ENCODE results near the gene RLN3. TPM values are rescaled to one million over a fixed set of nuclear protein-coding genes. Genes with fewer than 3 reads are reported as not detected.

The RLN3 gene, protein sequence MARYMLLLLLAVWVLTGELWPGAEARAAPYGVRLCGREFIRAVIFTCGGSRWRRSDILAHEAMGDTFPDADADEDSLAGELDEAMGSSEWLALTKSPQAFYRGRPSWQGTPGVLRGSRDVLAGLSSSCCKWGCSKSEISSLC
- polyA plus RNA-seq, result not detected

DNA sequence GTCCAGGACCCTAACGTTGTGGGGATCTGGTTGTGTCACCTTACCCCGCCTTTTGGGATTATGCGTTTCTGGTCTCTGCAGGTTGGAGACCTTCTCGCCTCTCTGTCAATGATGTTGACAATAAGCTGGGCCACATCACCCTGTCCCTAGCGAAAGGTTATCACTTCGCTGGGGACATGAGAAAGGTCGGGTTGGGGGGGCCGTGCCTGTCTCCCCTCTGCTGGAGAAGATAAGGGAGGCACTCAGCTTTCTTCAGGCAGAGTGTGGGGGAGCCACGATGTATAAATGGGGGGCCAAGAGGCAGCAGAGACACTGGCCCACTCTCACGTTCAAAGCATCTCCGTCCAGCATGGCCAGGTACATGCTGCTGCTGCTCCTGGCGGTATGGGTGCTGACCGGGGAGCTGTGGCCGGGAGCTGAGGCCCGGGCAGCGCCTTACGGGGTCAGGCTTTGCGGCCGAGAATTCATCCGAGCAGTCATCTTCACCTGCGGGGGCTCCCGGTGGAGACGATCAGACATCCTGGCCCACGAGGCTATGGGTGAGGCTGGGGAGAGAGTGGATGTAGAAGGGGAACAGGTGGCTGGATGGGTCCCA is at the start of gene RLN3:
Gene RLN3, plus strand, starts transcription at position 293 of the 595 bp plus-strand sequence. Its CDS starts 57 bp downstream, at position 350.
- no peak within 1 kb of the TSS for H3K27ac ChIP-seq (ENCODE audit: low read depth, low read length)
- WGBS, 3 donors, result 60 to 79% (median 71%) methylated on average over 24 of the region's 24 CpGs

- WGBS, 3 donors, result 3 to 47% (median 4%) methylated on average over 48 to 74 of the region's 74 CpGs
- peak overlapping the region; percentile 20 for H3K27ac ChIP-seq (ENCODE audit: low read depth, low read length)
Observed at GRCh38 chr19:13978351-13979243, 49.4 kb upstream of the RLN3 start.

- no peak overlapping the region for H3K27ac ChIP-seq (ENCODE audit: low read depth, low read length)
- 12 to 51% (median 17%) methylated on average over 12 of the region's 12 CpGs for WGBS, 3 donors
Observed at GRCh38 chr19:13979244-13979615, 48.7 kb upstream of the RLN3 start.

- WGBS, 3 donors, result 70 to 77% (median 74%) methylated on average over 12 of the region's 12 CpGs
Observed at GRCh38 chr19:13979686-13980085, 48.3 kb upstream of the RLN3 start.

GRCh38 chr19:13980340-13980739 is 47.6 kb upstream of the RLN3 start:
- WGBS, 3 donors, result 91 to 95% (median 93%) methylated on average over 14 to 15 of the region's 15 CpGs
- no peak overlapping the region for H3K27ac ChIP-seq (ENCODE audit: low read depth, low read length)

More at GRCh38 chr19:13979686-13980085, 48.3 kb upstream of the RLN3 start:
- H3K27ac ChIP-seq (ENCODE audit: low read depth, low read length), result no peak overlapping the region

GRCh38 chr19:13981021-13981420 is 46.9 kb upstream of the RLN3 start:
- 92 to 99% (median 97%) methylated on average over 5 of the region's 5 CpGs for WGBS, 3 donors
- H3K27ac ChIP-seq (ENCODE audit: low read depth, low read length), result no peak overlapping the region

DNA sequence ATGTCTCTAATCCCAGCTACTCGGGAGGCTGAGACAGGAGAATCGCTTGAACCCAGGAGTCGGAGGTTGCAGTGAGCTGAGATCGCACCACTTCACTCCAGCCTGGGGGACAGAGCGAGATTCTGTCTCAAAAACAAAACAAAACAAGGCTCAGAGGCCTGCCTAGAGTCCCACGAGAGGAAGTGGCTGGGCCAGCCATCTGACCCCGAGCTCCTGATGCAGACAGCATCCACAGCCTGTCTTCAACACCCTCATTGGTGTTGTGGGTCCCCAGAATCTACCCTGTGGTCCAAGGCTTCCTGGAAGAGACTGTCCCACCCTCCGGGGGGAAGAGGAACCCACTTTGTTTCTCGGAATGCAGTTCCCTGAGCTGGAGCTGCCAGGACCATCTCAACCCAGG is 46.5 kb upstream of the RLN3 start:
- WGBS, 3 donors, result 72 to 92% (median 78%) methylated on average over 9 of the region's 9 CpGs
- no peak overlapping the region for H3K27ac ChIP-seq (ENCODE audit: low read depth, low read length)

DNA sequence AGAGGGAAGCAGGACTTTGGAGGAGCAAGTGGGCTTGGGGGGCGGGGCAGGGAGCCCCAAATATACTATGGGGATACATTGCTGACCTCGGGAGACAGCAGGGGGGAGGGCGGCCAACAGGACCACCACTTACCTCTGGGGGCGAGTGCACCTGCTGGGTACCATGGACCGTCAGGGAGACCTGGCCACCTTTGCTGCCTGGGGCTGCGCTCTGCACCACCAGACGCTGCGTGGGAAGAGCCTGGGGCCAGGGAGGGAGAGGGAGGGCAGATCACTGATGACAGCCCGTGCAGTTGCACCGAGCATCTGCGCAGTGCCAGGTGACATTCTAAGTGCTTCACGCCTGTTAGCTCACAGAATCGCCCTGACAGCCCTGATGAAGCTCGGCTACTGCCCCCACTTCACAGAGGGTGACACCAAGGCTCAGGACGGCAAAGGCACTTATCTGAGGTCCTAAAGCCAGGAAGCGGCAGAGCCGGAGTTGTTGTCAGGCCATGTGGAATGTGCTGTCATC is 45.9 kb upstream of the RLN3 start:
- WGBS, 3 donors, result 93 to 97% (median 95%) methylated on average over 17 of the region's 17 CpGs
- H3K27ac ChIP-seq (ENCODE audit: low read depth, low read length), result no peak overlapping the region

GRCh38 chr19:13982773-13983172 is 45.2 kb upstream of the RLN3 start:
- H3K27ac ChIP-seq (ENCODE audit: low read depth, low read length), result no peak overlapping the region
- 96 to 100% (median 97%) methylated on average over 9 of the region's 9 CpGs for WGBS, 3 donors

GRCh38 chr19:13983213-13983889 is 44.6 kb upstream of the RLN3 start:
- no peak overlapping the region for H3K27ac ChIP-seq (ENCODE audit: low read depth, low read length)
- WGBS, 3 donors, result 82 to 86% (median 82%) methylated on average over 20 to 21 of the region's 21 CpGs

GRCh38 chr19:13984186-13984585 is 43.8 kb upstream of the RLN3 start:
- H3K27ac ChIP-seq (ENCODE audit: low read depth, low read length), result no peak overlapping the region
- WGBS, 3 donors, result 70 to 85% (median 81%) methylated on average over 14 to 15 of the region's 15 CpGs

DNA sequence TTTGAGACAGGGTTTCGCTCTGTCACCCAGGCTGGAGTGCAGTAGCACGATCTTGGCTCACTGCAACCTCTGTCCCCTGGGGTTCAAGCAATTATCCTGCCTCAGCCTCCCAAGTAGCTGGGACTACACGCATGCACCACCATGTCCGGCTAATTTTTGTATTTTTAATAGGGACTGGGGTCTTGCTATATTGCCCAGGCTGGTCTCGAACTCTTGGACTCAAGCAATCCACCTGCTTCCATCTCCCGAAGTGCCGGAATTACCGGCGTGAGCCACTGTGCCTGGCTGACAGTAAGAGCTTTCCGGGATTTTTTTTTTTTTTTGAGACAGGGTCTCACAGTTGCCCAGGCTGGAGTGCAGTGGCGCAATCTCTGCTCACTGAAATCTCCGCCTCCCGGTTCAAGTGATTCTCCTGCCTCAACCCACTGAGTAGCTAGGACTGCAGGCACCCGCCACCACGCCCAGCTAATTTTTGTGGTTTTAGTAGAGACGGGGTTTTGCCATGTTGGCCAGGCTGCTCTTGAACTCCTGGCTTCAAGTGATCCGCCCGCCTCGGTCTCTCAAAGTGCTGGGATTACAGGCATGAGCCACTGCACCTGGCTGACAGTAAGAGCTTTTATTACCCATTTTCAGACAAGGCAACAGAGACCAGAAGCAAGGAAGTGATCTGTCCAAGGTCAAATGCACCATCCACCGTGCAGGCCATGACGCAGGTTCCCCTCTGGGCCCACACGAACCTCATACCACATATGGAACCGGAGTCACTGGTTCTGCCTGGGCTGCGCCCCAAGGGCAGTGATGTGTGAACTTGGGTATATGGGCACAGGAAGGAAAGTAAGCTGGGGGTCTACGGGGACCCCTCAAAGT is 42.8 kb upstream of the RLN3 start:
- WGBS, 3 donors, result 83 to 89% (median 84%) methylated on average over 25 of the region's 25 CpGs
- no peak overlapping the region for H3K27ac ChIP-seq (ENCODE audit: low read depth, low read length)

- WGBS, 3 donors, result 65 to 72% (median 65%) methylated on average over 9 to 10 of the region's 10 CpGs
- H3K27ac ChIP-seq (ENCODE audit: low read depth, low read length), result no peak overlapping the region
Observed at GRCh38 chr19:13985771-13986347, 42.1 kb upstream of the RLN3 start.

- no peak overlapping the region for H3K27ac ChIP-seq (ENCODE audit: low read depth, low read length)
- WGBS, 3 donors, result 18 to 59% (median 26%) methylated on average over 18 to 19 of the region's 19 CpGs
Observed at GRCh38 chr19:13986348-13986904, 41.5 kb upstream of the RLN3 start.

- H3K27ac ChIP-seq (ENCODE audit: low read depth, low read length), result no peak overlapping the region
- 30 to 66% (median 43%) methylated on average over 13 to 17 of the region's 17 CpGs for WGBS, 3 donors
Observed at GRCh38 chr19:13987101-13987890, 40.7 kb upstream of the RLN3 start.

GRCh38 chr19:13989487-13989886 is 38.5 kb upstream of the RLN3 start:
- H3K27ac ChIP-seq (ENCODE audit: low read depth, low read length), result no peak overlapping the region
- 84 to 90% (median 88%) methylated on average over 7 of the region's 7 CpGs for WGBS, 3 donors
